Naive thymus-derived CD4-positive, alpha-beta T cell (primary cell): ENCODE results near the gene CILP. TPM values are rescaled to one million over a fixed set of nuclear protein-coding genes. Genes with fewer than 3 reads are reported as not detected.

Experiments used
- ATAC-seq: fragments of 150-1000 bp; cut with Tn5 transposase; 2 replicates; pipeline ENCODE4 v1.10.0; 2021; ENCODE audit warnings: mild to moderate bottlenecking, moderate library complexity
- CTCF ChIA-PET: fragments of 350-600 bp; sonication (Branson Sonifier 250); formaldehyde crosslinking; loops from one replicate; lab custom pipeline; 2021; ENCODE audit warnings: antibody characterized with exemption; lab: Charles Lee
- POLR2A ChIA-PET: fragments of 350-600 bp; sonication (Branson Sonifier 250); formaldehyde crosslinking; loops from one replicate; lab custom pipeline; 2021; ENCODE audit warnings: antibody characterized with exemption, inconsistent platforms; lab: Charles Lee
- DNase-seq, 9 donors: peaks; one replicate each; pipeline versions ENCODE4 v3.0.0 to v3.0.0-alpha.2; 2020 to 2022; ENCODE audit warnings: mixed read lengths in 1 of 9
- H3K27ac ChIP-seq: one replicate; pipeline ENCODE4 v1.7.0; 2013; ENCODE audit warnings: mild to moderate bottlenecking, low read depth, low read length, moderate library complexity
- H3K27me3 ChIP-seq, 2 donors: one replicate each; pipeline ENCODE4 v1.7.0; 2013; ENCODE audit warnings: low read length in 2 of 2, mild to moderate bottlenecking in 2 of 2, moderate library complexity in 2 of 2; ENCODE audit not compliant: control insufficient read depth in 2 of 2, insufficient read depth in 2 of 2
- H3K36me3 ChIP-seq, 3 experiments: 1 replicate in 2 of 3; 2 replicates in 1 of 3; pipeline ENCODE4 v1.7.0; 2013; ENCODE audit warnings: low read length in 3 of 3, mild to moderate bottlenecking in 3 of 3, moderate library complexity in 1 of 3; ENCODE audit not compliant: insufficient read depth in 3 of 3, control insufficient read depth in 2 of 3
- H3K4me1 ChIP-seq, 2 donors: one replicate each; pipeline ENCODE4 v1.7.0; 2013; ENCODE audit warnings: low read length in 2 of 2, mild to moderate bottlenecking in 2 of 2, moderate library complexity in 1 of 2; ENCODE audit not compliant: control insufficient read depth in 2 of 2, insufficient read depth in 2 of 2
- H3K4me3 ChIP-seq: 2 replicates; pipeline ENCODE4 v1.7.0; 2013; ENCODE audit warnings: mild to moderate bottlenecking, low read length
- H3K9me3 ChIP-seq, 3 experiments: 1 replicate in 2 of 3; 2 replicates in 1 of 3; pipeline ENCODE4 v1.7.0; 2013; ENCODE audit warnings: low read length in 3 of 3; ENCODE audit not compliant: control insufficient read depth in 2 of 3
- H3K27ac Mint-ChIP-seq, 9 donors: one replicate each; pipeline ENCODE4 v1.8.0; 2020 to 2022; ENCODE audit warnings: mixed read lengths in 9 of 9, mild to moderate bottlenecking in 8 of 9, moderate library complexity in 5 of 9, inconsistent platforms in 2 of 9
- H3K27me3 Mint-ChIP-seq, 5 donors: one replicate each; pipeline ENCODE4 v1.8.0; 2021 to 2022; ENCODE audit warnings: mixed read lengths in 5 of 5, mild to moderate bottlenecking in 1 of 5
- H3K36me3 Mint-ChIP-seq, 5 donors: one replicate each; pipeline ENCODE4 v1.8.0; 2020 to 2022; ENCODE audit warnings: mixed read lengths in 5 of 5, mild to moderate bottlenecking in 3 of 5, inconsistent platforms in 1 of 5
- H3K4me1 Mint-ChIP-seq, 7 donors: one replicate each; pipeline ENCODE4 v1.8.0; 2020 to 2022; ENCODE audit warnings: mixed read lengths in 7 of 7, mild to moderate bottlenecking in 3 of 7, inconsistent platforms in 1 of 7
- H3K4me3 Mint-ChIP-seq, 10 donors: one replicate each; pipeline ENCODE4 v1.8.0; 2020 to 2022; ENCODE audit warnings: mild to moderate bottlenecking in 10 of 10, mixed read lengths in 10 of 10, moderate library complexity in 6 of 10, inconsistent platforms in 2 of 10
- H3K9me3 Mint-ChIP-seq, 11 donors: one replicate each; pipeline ENCODE4 v1.8.0; 2020 to 2022; ENCODE audit warnings: mixed read lengths in 11 of 11, mild to moderate bottlenecking in 4 of 11, inconsistent platforms in 1 of 11, moderate library complexity in 1 of 11
- intact Hi-C, 2 donors: fragments of 100-400 bp; cut with micrococcal nuclease; formaldehyde crosslinking; loops; one replicate each; pipeline ENCODE4 v1.15.1; 2023
- polyA plus RNA-seq, 2 donors: library from polyadenylated mRNA; unstranded; fragments of 300-500 nt; fragmentation: Illumina TruSeq; gene quantifications; one replicate each; pipeline ENCODE4 v1.2.3, GENCODE V29; 2021
- total RNA-seq, 6 experiments: library from RNA in 5 of 6; stranded (reverse) in 5 of 6; gene quantifications; 1 replicate in 5 of 6; 2 replicates in 1 of 6; pipeline ENCODE4 v1.2.3 and lab custom pipeline; 2021 to 2026

Gene CILP
- total and polyA plus RNA-seq, 7 experiments from 2014 or later, result 0.05 to 0.49 (median 0.42) TPM; not detected in 1

DNA sequence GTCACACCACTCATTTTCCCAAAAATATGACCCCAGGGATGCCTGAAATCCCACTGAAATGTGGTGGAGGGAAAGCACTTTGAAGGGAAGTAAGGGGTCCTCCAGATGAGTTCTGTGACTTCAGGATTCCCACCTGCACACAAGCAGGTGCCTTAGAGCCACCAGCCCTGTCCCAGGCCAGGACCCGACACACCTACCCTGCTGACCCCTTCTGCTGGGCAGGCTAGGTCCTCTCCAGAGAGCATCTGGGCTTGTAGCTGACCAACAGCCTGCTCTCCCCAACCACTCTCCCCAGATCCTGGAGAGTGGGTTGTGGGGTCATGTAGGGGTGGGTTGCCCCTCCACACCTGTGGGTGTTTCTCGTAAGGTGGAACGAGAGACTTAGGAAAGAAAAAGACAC lies 14.9 kb upstream of the CILP start:
- H3K27me3 ChIP-seq, result no peaks in the 10 kb centered on the region
- no peak overlapping the region for H3K4me3 Mint-ChIP-seq
- no peak overlapping the region for H3K27ac Mint-ChIP-seq
- DNase-seq (no peak), ATAC-seq (no peak)
- intact Hi-C loops, result no loop called here
- peaks cover 0 to 3% (median 0%) of the 10 kb centered on the region in 5 donors for H3K36me3 Mint-ChIP-seq
- H3K4me3 ChIP-seq, result no peak overlapping the region
- CTCF ChIA-PET, result no interaction called here
- no peak overlapping the region for H3K27ac ChIP-seq
- no peaks in the 10 kb centered on the region for H3K9me3 Mint-ChIP-seq
- no peaks in the 10 kb centered on the region for H3K9me3 ChIP-seq
- POLR2A ChIA-PET, result no interaction called here
- peaks cover 0 to 2% (median 0%) of the 10 kb centered on the region in 5 donors for H3K27me3 Mint-ChIP-seq
- no peaks in the 10 kb centered on the region for H3K36me3 ChIP-seq
- H3K4me1 ChIP-seq, result no peaks in the 10 kb centered on the region
- H3K4me1 Mint-ChIP-seq, result no peaks in the 10 kb centered on the region

- Mint-ChIP-seq H3K36me3 (peaks cover 0 to 3% (median 0%) of the 10 kb centered on the region in 5 donors), H3K4me3 (no peak overlapping the region), H3K9me3 (no peaks in the 10 kb centered on the region), H3K27me3 (peaks cover 0 to 2% (median 0%) of the 10 kb centered on the region in 5 donors), H3K27ac (no peak overlapping the region), H3K4me1 (peaks cover 0 to 3% (median 0%) of the 10 kb centered on the region in 7 donors)
- no peak overlapping the region for H3K27ac ChIP-seq
- no peaks in the 10 kb centered on the region for H3K36me3 ChIP-seq
- DNase-seq, result no peak
- H3K27me3 ChIP-seq, result no peaks in the 10 kb centered on the region
- intact Hi-C loops, result no loop called here
- CTCF ChIA-PET, result no interaction called here
- no peaks in the 10 kb centered on the region for H3K4me1 ChIP-seq
- H3K9me3 ChIP-seq, result no peaks in the 10 kb centered on the region
- H3K4me3 ChIP-seq, result no peak overlapping the region
- no peak for ATAC-seq
- POLR2A ChIA-PET, result no interaction called here
Observed at GRCh38 chr15:65223996-65224395, 12.7 kb upstream of the CILP start.

GRCh38 chr15:65222891-65223290 lies 11.6 kb upstream of the CILP start:
- H3K9me3 Mint-ChIP-seq, result no peaks in the 10 kb centered on the region
- Histone ChIP-seq H3K27ac (no peak overlapping the region), H3K9me3 (no peaks in the 10 kb centered on the region), H3K4me3 (no peak overlapping the region), H3K4me1 (no peaks in the 10 kb centered on the region), H3K36me3 (no peaks in the 10 kb centered on the region), H3K27me3 (no peaks in the 10 kb centered on the region)
- no peak overlapping the region for H3K27ac Mint-ChIP-seq
- H3K4me1 Mint-ChIP-seq, result peaks cover 0 to 3% (median 0%) of the 10 kb centered on the region in 7 donors
- H3K27me3 Mint-ChIP-seq, result peaks cover 0 to 2% (median 0%) of the 10 kb centered on the region in 5 donors
- H3K4me3 Mint-ChIP-seq, result no peak overlapping the region
- DNase-seq (no peak), ATAC-seq (no peak)
- no peaks in the 10 kb centered on the region for H3K36me3 Mint-ChIP-seq
- POLR2A ChIA-PET, result no interaction called here
- intact Hi-C loops, result no loop called here
- CTCF ChIA-PET, result no interaction called here

DNA sequence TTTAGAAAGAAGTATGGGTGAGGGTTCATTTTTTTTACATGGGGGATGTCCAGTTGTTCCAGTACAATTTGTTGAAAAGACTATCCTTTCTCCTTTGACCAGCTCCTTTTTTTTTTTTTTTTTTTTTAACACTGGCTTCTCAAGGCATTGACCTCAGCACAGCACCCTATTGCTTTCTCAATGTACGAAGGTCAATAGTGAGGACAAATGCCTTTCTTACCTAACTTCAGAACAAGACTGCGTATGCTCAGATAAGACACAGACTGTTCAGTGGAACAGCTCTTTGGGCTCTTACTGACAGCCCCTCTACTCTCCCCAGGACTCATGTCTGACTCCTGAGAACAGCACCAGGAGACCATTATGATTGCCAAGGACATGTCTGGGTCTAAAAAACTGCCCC lies 10.4 kb upstream of the CILP start:
- no peak for DNase-seq
- POLR2A ChIA-PET, result no interaction called here
- Mint-ChIP-seq H3K4me3 (no peak overlapping the region), H3K36me3 (no peaks in the 10 kb centered on the region), H3K27ac (no peak overlapping the region), H3K27me3 (peaks cover 0 to 2% (median 0%) of the 10 kb centered on the region in 5 donors), H3K4me1 (peaks cover 0 to 3% (median 0%) of the 10 kb centered on the region in 7 donors), H3K9me3 (no peaks in the 10 kb centered on the region)
- no peak overlapping the region for H3K4me3 ChIP-seq
- CTCF ChIA-PET, result interaction anchor here (1.2 kb wide), 1 partner anchor 60 kb away, joined by 3 read pairs; no protein-coding TSS in a partner anchor
- H3K27ac ChIP-seq, result no peak overlapping the region
- H3K9me3 ChIP-seq, result no peaks in the 10 kb centered on the region
- ATAC-seq, result no peak
- H3K27me3 ChIP-seq, result no peaks in the 10 kb centered on the region
- no peaks in the 10 kb centered on the region for H3K4me1 ChIP-seq
- H3K36me3 ChIP-seq, result no peaks in the 10 kb centered on the region
- intact Hi-C loops, result no loop called here

GRCh38 chr15:65219137-65219536 lies 7.9 kb upstream of the CILP start:
- Histone ChIP-seq H3K36me3 (no peaks in the 10 kb centered on the region), H3K9me3 (no peaks in the 10 kb centered on the region), H3K27ac (no peak overlapping the region), H3K4me3 (no peak overlapping the region), H3K4me1 (no peaks in the 10 kb centered on the region), H3K27me3 (no peaks in the 10 kb centered on the region)
- intact Hi-C loops, result no loop called here
- H3K4me1 Mint-ChIP-seq, result peaks cover 0 to 3% (median 0%) of the 10 kb centered on the region in 7 donors
- ChIA-PET POLR2A (no interaction called here), CTCF (no interaction called here)
- no peak overlapping the region for H3K4me3 Mint-ChIP-seq
- no peak overlapping the region for H3K27ac Mint-ChIP-seq
- H3K36me3 Mint-ChIP-seq, result no peaks in the 10 kb centered on the region
- no peak for ATAC-seq
- DNase-seq, result no peak
- peaks cover 0 to 2% (median 0%) of the 10 kb centered on the region in 5 donors for H3K27me3 Mint-ChIP-seq
- no peaks in the 10 kb centered on the region for H3K9me3 Mint-ChIP-seq

GRCh38 chr15:65217526-65218482 lies 6.5 kb upstream of the CILP start:
- CTCF ChIA-PET, result no interaction called here
- no peak overlapping the region for H3K4me3 Mint-ChIP-seq
- no peaks in the 10 kb centered on the region for H3K9me3 ChIP-seq
- no peak overlapping the region for H3K27ac Mint-ChIP-seq
- no peak overlapping the region for H3K4me3 ChIP-seq
- intact Hi-C loops, result no loop called here
- POLR2A ChIA-PET, result no interaction called here
- DNase-seq (no peak), ATAC-seq (no peak)
- no peaks in the 10 kb centered on the region for H3K9me3 Mint-ChIP-seq
- H3K36me3 ChIP-seq, result no peaks in the 10 kb centered on the region
- H3K27me3 ChIP-seq, result no peaks in the 10 kb centered on the region
- no peak overlapping the region for H3K27ac ChIP-seq
- no peaks in the 10 kb centered on the region for H3K36me3 Mint-ChIP-seq
- no peaks in the 10 kb centered on the region for H3K27me3 Mint-ChIP-seq
- H3K4me1 Mint-ChIP-seq, result peaks cover 0 to 3% (median 0%) of the 10 kb centered on the region in 7 donors
- H3K4me1 ChIP-seq, result no peaks in the 10 kb centered on the region
